ENCODE results near the gene GPR18. TPM values are rescaled to one million over a fixed set of nuclear protein-coding genes. Genes with fewer than 3 reads are reported as not detected.

Gene GPR18
- total RNA-seq, 1 donor from 2014 or later: 12.0 TPM

DNA sequence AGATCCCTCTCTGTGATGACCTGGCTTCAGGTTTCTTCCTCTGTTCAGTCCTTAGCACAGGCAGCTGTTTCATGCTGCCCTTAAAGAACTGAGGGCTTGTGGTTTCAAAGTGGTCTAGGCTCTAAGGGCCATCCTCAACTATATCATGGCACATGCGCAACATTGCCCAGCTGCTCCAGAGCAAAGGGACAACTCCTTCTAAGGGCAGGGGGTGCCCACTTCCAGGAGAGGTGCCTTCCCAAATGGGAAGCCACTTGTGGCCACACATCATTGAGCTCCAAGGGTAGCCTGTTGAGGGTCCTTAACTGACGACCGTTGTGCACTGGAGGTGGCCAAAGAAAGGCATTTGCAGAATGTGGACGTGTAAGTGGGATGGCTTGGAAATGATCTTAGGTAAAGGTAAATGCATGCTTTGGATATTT, 41.8 kb upstream of the GPR18 start:
- Mint-ChIP-seq H3K36me3 (ENCODE audit: low read depth) (peaks cover 37% of the 10 kb centered on the region), H3K4me1 (ENCODE audit: low read depth) (peaks cover 86% of the 10 kb centered on the region), H3K4me3 (no peak overlapping the region), H3K27me3 (ENCODE audit: insufficient read depth) (no peaks in the 10 kb centered on the region), H3K27ac (no peak overlapping the region), H3K9me3 (no peaks in the 10 kb centered on the region)
- DNase-seq (ENCODE audit: low spot score): no peak
- intact Hi-C loops (cut with micrococcal nuclease): loop anchor here (10.0 kb wide), 1 partner anchor 305 kb away; the partner anchor contains the start of gene CLYBL

GRCh38 chr13:99299256-99299919, 41.2 kb upstream of the GPR18 start:
- Mint-ChIP-seq H3K27me3 (ENCODE audit: insufficient read depth) (no peaks in the 10 kb centered on the region), H3K36me3 (ENCODE audit: low read depth) (peaks cover 34% of the 10 kb centered on the region), H3K9me3 (no peaks in the 10 kb centered on the region)

GRCh38 chr13:99298056-99298455, 39.9 kb upstream of the GPR18 start:
- H3K4me1 Mint-ChIP-seq (ENCODE audit: low read depth): peaks cover 82% of the 10 kb centered on the region
- H3K27me3 Mint-ChIP-seq (ENCODE audit: insufficient read depth): no peaks in the 10 kb centered on the region
- no peak for DNase-seq (ENCODE audit: low spot score)
- H3K36me3 Mint-ChIP-seq (ENCODE audit: low read depth): peaks cover 32% of the 10 kb centered on the region
- intact Hi-C loops (cut with micrococcal nuclease): no loop called here
- no peaks in the 10 kb centered on the region for H3K9me3 Mint-ChIP-seq
- no peak overlapping the region for H3K4me3 Mint-ChIP-seq
- H3K27ac Mint-ChIP-seq: peak overlapping the region; percentile 70

More at GRCh38 chr13:99299256-99299919, 41.2 kb upstream of the GPR18 start:
- Mint-ChIP-seq H3K27ac (no peak overlapping the region), H3K4me3 (no peak overlapping the region), H3K4me1 (ENCODE audit: low read depth) (peaks cover 82% of the 10 kb centered on the region)
- intact Hi-C loops (cut with micrococcal nuclease): no loop called here
- DNase-seq (ENCODE audit: low spot score): no peak

GRCh38 chr13:99297331-99297730, 39.2 kb upstream of the GPR18 start:
- H3K27ac Mint-ChIP-seq: peak overlapping the region; percentile 70
- H3K9me3 Mint-ChIP-seq: no peaks in the 10 kb centered on the region
- no peaks in the 10 kb centered on the region for H3K27me3 Mint-ChIP-seq (ENCODE audit: insufficient read depth)
- peak overlapping the region; percentile 25 for H3K4me3 Mint-ChIP-seq
- peaks cover 36% of the 10 kb centered on the region for H3K36me3 Mint-ChIP-seq (ENCODE audit: low read depth)
- H3K4me1 Mint-ChIP-seq (ENCODE audit: low read depth): peaks cover 79% of the 10 kb centered on the region
- DNase-seq (ENCODE audit: low spot score): no peak
- intact Hi-C loops (cut with micrococcal nuclease): loop anchor here (2.0 kb wide), 1 partner anchor 39 kb away; the partner anchor contains the start of gene GPR18

GRCh38 chr13:99296398-99296797, 38.2 kb upstream of the GPR18 start:
- no peak for DNase-seq (ENCODE audit: low spot score)
- H3K4me3 Mint-ChIP-seq: peak overlapping the region; percentile 77
- H3K9me3 Mint-ChIP-seq: no peaks in the 10 kb centered on the region
- peak overlapping the region; percentile 95 for H3K27ac Mint-ChIP-seq
- H3K36me3 Mint-ChIP-seq (ENCODE audit: low read depth): peaks cover 35% of the 10 kb centered on the region
- no peaks in the 10 kb centered on the region for H3K27me3 Mint-ChIP-seq (ENCODE audit: insufficient read depth)
- intact Hi-C loops (cut with micrococcal nuclease): loop anchor here (1.0 to 2.0 kb wide), 6 partner anchors 8 to 85 kb away; partner anchors contain the start of genes GPR18 and GPR183
- peaks cover 73% of the 10 kb centered on the region for H3K4me1 Mint-ChIP-seq (ENCODE audit: low read depth)

- intact Hi-C loops (cut with micrococcal nuclease): loop anchor here (1.0 to 2.0 kb wide), 6 partner anchors 7 to 86 kb away; partner anchors contain the start of genes GPR18 and GPR183
- Mint-ChIP-seq H3K27ac (peak overlapping the region; percentile 85), H3K36me3 (ENCODE audit: low read depth) (peaks cover 35% of the 10 kb centered on the region), H3K4me3 (peak overlapping the region; percentile 43), H3K27me3 (ENCODE audit: insufficient read depth) (no peaks in the 10 kb centered on the region), H3K4me1 (ENCODE audit: low read depth) (peaks cover 77% of the 10 kb centered on the region), H3K9me3 (no peaks in the 10 kb centered on the region)
- DNase-seq (ENCODE audit: low spot score): no peak
These were observed 37.5 kb upstream of the GPR18 start for GRCh38 chr13:99295488-99296252.

DNA sequence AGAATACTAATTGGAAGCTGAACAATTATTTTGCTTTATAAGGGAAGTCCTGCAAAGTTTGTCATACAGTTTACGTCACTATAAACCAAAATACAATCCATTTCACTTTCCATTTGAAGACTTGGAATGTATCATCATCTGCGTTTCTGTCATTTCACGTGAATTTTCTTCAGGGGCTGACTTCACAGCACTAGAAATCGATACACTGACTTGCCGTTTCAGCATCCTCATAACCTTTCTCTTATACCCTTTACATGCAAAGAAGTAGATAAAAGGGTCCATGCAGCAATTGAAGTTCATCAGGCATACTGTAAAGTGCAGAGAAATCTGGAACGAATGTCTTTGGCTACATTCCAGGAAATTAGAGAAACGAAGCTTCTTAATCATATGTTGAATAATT, 36.8 kb upstream of the GPR18 start:
- intact Hi-C loops (cut with micrococcal nuclease): no loop called here
- H3K9me3 Mint-ChIP-seq: no peaks in the 10 kb centered on the region
- H3K27me3 Mint-ChIP-seq (ENCODE audit: insufficient read depth): no peaks in the 10 kb centered on the region
- no peak overlapping the region for H3K27ac Mint-ChIP-seq
- H3K4me3 Mint-ChIP-seq: no peak overlapping the region
- H3K4me1 Mint-ChIP-seq (ENCODE audit: low read depth): peaks cover 83% of the 10 kb centered on the region
- peaks cover 37% of the 10 kb centered on the region for H3K36me3 Mint-ChIP-seq (ENCODE audit: low read depth)
- no peak for DNase-seq (ENCODE audit: low spot score)

GRCh38 chr13:99294198-99294597, 36.0 kb upstream of the GPR18 start:
- DNase-seq (ENCODE audit: low spot score): no peak
- Mint-ChIP-seq H3K4me1 (ENCODE audit: low read depth) (peaks cover 83% of the 10 kb centered on the region), H3K36me3 (ENCODE audit: low read depth) (peaks cover 38% of the 10 kb centered on the region), H3K27ac (no peak overlapping the region), H3K27me3 (ENCODE audit: insufficient read depth) (no peaks in the 10 kb centered on the region), H3K9me3 (no peaks in the 10 kb centered on the region), H3K4me3 (no peak overlapping the region)
- intact Hi-C loops (cut with micrococcal nuclease): no loop called here

- no peak overlapping the region for H3K4me3 Mint-ChIP-seq
- H3K4me1 Mint-ChIP-seq (ENCODE audit: low read depth): peaks cover 83% of the 10 kb centered on the region
- no peaks in the 10 kb centered on the region for H3K27me3 Mint-ChIP-seq (ENCODE audit: insufficient read depth)
- DNase-seq (ENCODE audit: low spot score): no peak
- no peak overlapping the region for H3K27ac Mint-ChIP-seq
- no peaks in the 10 kb centered on the region for H3K9me3 Mint-ChIP-seq
- intact Hi-C loops (cut with micrococcal nuclease): no loop called here
- peaks cover 43% of the 10 kb centered on the region for H3K36me3 Mint-ChIP-seq (ENCODE audit: low read depth)
These were observed 35.0 kb upstream of the GPR18 start for GRCh38 chr13:99293178-99293577.

DNA sequence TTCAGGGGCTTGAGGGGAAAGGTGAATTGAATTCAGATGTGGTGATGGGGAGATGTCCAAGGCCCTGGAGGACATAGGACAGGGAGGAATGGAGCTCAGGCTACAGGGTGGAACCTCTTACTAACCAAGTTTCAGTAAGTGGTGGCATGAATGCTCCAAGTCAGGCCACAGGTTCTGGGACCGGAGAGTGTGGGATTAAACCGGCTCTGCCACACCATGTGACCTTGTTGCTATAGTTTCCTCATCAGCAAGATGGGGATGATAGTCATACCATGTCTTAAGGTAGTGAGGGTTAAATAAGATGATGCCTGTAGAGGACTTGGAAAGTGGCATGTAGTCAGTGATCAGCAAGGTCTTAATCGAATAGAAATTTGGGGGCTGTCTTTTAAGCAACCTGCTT, 32.7 kb upstream of the GPR18 start:
- H3K27me3 Mint-ChIP-seq (ENCODE audit: insufficient read depth): no peaks in the 10 kb centered on the region
- H3K36me3 Mint-ChIP-seq (ENCODE audit: low read depth): peaks cover 38% of the 10 kb centered on the region
- peaks cover 83% of the 10 kb centered on the region for H3K4me1 Mint-ChIP-seq (ENCODE audit: low read depth)
- DNase-seq (ENCODE audit: low spot score): no peak
- no peak overlapping the region for H3K4me3 Mint-ChIP-seq
- H3K9me3 Mint-ChIP-seq: no peaks in the 10 kb centered on the region
- H3K27ac Mint-ChIP-seq: peak overlapping the region; percentile 14
- intact Hi-C loops (cut with micrococcal nuclease): no loop called here

DNA sequence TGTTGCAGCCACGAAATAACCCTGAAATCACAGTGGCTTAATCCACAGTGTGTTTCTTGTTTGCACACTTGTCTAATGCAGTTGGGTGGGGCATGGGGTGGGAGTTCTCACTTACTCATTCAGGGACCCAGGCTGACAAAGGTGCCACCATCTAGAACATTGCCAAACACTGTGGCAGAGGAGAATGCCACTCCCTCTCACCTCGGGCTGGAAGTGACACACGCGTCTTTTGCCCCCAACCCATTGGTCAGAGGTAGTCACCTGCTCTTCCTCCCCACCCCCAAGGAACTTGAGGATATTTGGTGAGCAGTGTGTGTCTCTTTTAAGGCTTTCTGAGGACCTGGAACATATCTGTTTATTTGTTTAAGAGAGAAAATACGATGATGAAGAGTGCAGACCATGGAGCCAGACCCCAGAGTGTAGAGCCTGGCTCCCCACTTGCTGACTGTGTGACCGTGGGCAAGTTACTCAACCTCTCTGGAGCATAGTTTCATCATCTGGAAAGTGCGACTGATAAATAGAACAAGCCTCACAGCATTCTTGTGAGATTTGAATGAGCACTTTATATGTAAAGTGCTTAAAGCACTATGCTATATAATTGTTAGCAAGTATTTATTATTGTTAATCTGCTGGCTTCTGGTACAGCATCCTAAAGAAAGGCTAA, 31.6 kb upstream of the GPR18 start:
- no peak for DNase-seq (ENCODE audit: low spot score)
- Mint-ChIP-seq H3K9me3 (no peaks in the 10 kb centered on the region), H3K4me1 (ENCODE audit: low read depth) (peaks cover 73% of the 10 kb centered on the region), H3K27ac (peak overlapping the region; percentile 79), H3K4me3 (no peak overlapping the region), H3K36me3 (ENCODE audit: low read depth) (peaks cover 28% of the 10 kb centered on the region), H3K27me3 (ENCODE audit: insufficient read depth) (no peaks in the 10 kb centered on the region)
- intact Hi-C loops (cut with micrococcal nuclease): loop anchor here (2.0 kb wide), 1 partner anchor 25 kb away; no protein-coding TSS in a partner anchor

DNA sequence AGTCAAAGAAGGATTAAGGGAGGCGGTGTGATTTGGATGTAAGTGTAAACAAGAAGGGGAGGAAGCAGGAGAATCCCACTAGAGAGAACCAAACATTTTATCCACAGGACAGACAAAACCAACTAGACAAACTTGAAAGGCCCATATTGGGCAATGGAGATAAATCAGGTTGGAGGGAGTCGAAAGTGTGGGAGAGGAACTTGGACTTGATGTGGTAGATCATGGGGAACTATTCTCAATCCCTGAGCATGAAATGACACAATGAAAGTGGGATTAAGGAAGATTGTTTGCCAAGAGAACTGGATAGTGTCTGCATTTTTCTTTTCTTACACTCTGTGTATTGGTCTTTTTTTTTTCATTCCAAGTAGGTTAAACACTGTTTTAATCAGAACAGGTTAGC, 31.1 kb upstream of the GPR18 start:
- Mint-ChIP-seq H3K4me1 (ENCODE audit: low read depth) (peaks cover 71% of the 10 kb centered on the region), H3K9me3 (no peaks in the 10 kb centered on the region), H3K36me3 (ENCODE audit: low read depth) (peaks cover 32% of the 10 kb centered on the region), H3K4me3 (no peak overlapping the region), H3K27ac (peak overlapping the region; percentile 79), H3K27me3 (ENCODE audit: insufficient read depth) (no peaks in the 10 kb centered on the region)
- DNase-seq (ENCODE audit: low spot score): no peak
- intact Hi-C loops (cut with micrococcal nuclease): loop anchor here (2.0 kb wide), 1 partner anchor 26 kb away; no protein-coding TSS in a partner anchor

All from activated T-helper 1 cell treated with anti-CD3 and anti-CD28 coated beads, Interleukin-12 subunit alpha, Interleukin-12 subunit beta, Interleukin-2, Interleukin-4 antibody, amounts not matched to agents 30 ng/mL and 10 ng/mL and 1 ng/mL, durations not matched to agents 14 hours and 24 hours and 36 hours (primary cell).